HG03060 (cell line): ENCODE measurements around the gene ARL8B.
"Not testable (repeated sequence)": the region's sequence is repeated elsewhere in the genome, so short reads cannot be mapped to it uniquely, and the experiment has no call there.

Experiments used
- ATAC-seq: cut with Tn5 transposase; IDR thresholded peaks from one replicate; pipeline ENCODE4 v1.9.1; 2021; ENCODE audit warnings: low read depth, moderate number of reproducible peaks; ENCODE audit not compliant: unreplicated experiment

ARL8B gene

DNA sequence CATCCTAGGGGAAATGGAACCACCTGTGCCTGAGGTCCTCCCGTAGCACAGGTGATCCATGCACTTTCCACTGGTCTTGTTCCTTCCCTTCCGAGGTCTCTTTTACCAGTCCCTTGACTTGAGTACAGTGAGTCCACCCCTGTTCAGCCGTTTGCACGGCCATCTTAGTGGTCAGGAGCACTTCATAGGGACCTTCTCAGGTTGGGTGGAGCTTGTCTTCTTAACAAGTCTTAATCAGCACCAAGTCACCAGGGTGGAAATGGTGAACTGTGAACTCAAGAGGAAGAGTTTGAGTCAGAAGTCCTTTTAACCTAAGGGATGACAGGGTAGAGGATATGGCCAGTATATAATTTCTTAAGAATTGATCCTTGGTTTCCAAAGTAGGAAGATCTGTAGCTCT, 21.4 kb downstream of the ARL8B start:
- ATAC-seq, result no peak

- no peak for ATAC-seq
Measured at GRCh38 chr3:5144316-5144994, 22.4 kb downstream of the ARL8B start.

DNA sequence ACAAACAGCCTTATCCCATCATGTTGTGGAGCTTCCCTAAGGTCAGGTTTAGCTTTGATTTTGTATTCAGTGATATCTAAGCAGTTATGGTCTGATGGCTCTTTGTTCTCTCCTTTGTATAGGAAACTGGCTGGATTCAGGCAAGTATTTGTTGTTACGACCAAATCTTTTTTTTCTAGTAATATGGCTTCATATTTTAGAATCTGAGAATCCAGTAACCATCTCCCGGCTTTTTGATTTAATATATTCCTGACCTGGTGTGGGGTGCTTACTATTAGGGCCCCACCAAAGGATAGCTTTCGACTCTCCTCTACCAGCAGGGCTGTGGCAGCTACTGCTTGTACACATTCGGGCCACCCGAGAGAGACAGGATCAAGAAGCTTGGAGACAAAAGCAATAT, 23.0 kb downstream of the ARL8B start:
- ATAC-seq, result no peak

- not testable (repeated sequence) for ATAC-seq
Measured at GRCh38 chr3:5147152-5147551, 25.1 kb downstream of the ARL8B start.

- no peak for ATAC-seq
Measured at GRCh38 chr3:5149306-5149880, 27.3 kb downstream of the ARL8B start.

GRCh38 chr3:5151586-5151985, 29.5 kb downstream of the ARL8B start:
- no peak for ATAC-seq

DNA sequence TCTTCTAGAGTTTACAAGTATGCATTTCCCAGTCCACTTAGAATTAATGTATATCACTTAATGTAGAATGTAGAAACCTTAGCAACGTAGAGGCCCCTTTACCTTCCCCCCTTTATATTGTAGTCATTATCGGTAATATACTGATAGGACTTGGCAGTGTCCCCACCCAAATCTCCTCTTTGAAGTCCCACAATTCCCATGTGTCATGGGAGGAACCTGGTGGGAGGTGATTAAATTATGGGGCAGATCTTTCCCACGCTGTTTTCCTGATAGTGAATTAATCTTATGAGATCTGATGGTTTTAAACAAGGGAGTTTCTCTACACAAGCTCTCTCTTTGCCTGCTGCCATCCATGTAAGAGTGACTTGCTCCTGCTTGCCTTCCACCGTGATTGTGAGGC, 31.0 kb downstream of the ARL8B start:
- ATAC-seq, result no peak

- no peak for ATAC-seq
Measured at GRCh38 chr3:5155241-5155640, 33.1 kb downstream of the ARL8B start.

- no peak for ATAC-seq
Measured at GRCh38 chr3:5160321-5160720, 38.2 kb downstream of the ARL8B start.

DNA sequence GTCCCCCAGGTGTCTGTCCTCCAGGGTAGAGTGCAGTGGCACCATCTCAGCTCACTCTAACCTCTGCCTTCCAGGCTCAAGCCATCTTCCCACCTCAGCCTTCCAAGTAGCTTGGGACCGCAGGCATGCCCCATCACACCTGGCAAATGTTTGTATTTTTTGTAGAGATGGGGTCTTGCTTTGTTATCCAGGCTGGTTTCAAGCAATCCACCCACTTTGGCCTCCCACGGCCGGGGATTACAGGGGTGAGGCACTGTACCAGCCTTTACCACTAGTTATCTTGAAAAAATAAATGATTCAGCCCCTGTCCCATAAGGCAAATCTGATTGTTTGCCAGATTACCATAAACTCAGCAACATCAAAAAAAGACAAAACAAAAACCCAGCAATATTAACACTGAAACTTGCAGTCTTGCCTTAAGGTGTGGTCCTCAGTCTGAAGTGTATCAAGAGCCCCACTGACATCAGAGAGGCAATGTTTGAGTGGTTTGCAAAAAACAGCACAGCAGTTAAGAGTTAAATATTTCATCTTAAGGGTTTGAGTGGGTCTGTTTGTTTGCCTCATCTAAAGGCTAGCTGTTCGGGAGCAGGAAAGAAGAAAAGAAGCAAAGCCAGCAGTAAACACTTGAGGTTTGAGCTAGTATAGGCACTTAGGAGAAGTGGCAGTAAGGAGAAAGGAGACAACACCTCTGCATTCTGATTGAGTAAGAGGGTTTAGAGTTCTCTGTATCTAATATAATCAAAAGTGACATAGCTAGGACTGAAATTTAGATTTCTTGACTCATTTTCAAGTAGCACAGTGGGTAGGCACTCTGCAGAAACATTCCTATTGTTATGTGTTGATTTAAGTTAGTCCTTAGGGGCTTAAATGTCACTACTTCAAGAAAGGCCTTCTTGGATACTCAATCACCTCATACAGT, 39.1 kb downstream of the ARL8B start:
- ATAC-seq, result no peak

GRCh38 chr3:5162102-5162501, 40.0 kb downstream of the ARL8B start:
- ATAC-seq, result no peak

DNA sequence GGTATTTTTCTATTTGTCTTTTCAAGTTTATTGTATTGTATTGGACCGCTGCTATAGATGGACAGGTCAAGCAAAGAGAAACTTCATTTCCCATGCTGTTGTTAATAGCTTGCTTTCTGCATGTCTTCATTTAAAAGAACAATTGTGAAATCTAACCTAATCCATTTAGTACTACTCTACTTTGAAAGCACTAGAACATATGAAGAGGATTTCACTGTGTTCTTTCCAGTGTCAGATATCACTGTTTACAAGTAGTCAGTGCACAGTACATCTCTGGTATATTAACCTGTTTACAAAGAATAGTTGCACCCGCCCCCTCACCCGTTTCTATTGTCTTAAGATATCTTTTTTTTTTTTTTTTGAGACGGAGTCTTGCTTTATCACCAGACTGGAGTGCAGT, 43.6 kb downstream of the ARL8B start:
- no peak for ATAC-seq

- ATAC-seq, result no peak
Measured at GRCh38 chr3:5166846-5167245, 44.8 kb downstream of the ARL8B start.

DNA sequence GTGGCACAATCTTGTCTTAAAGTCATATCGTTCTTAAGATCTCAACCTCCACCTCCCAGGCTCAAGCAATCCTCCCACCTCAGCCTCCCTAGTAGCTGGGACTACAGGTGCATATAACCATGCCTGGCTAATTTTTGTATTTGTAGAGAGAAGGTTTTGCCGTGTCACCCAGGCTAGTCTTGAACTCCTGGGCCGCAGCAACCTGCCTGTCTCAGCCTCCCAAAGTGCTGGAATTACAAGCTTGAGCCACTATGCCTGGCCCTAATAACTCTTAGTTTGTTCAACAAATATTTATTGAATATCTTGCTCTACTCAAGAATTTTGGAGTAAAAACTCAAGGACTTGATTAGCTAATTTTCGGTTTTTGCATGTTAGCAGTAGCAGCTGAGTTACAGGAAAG, 46.0 kb downstream of the ARL8B start:
- no peak for ATAC-seq

DNA sequence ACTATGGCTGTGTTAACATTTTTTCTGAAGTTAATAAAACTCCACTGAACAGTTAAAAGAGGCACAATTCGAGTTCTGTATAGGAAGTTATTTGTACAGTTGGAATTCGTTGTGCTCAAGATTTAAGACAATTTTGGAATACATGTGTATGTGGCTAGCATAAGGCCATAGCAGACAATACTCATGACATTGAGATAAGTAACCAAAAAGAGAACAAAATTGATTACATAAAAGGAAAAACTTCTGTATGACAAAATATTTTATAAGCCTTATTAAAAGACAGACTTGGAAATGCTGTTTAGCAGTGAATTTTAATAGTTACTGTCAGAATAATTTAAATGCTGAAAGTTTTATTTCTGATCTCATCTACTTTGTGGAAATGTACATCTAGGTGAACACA, 47.7 kb downstream of the ARL8B start:
- ATAC-seq, result no peak

- ATAC-seq, result no peak
Measured at GRCh38 chr3:5170975-5171374, 48.9 kb downstream of the ARL8B start.

- ATAC-seq, result no peak
Measured at GRCh38 chr3:5172018-5172417, 49.9 kb downstream of the ARL8B start.

DNA sequence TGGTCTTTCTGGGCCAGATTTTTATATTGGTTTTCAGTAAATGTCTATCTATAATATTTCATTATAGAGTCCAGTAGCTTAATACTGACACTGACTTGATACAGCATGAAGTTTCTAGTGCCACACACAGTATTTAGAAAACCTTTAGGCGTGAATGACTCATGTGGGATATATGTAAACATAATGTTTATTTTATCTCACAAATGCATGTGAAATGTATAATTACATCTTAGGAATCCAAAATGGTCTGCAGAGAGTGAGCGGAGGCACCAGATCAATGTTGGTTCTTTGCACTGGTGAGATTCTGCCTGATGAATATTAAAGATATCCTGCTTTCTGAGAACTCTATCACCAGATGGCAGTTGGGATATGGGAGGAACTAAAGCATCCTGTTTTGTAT, 56.9 kb downstream of the ARL8B start:
- ATAC-seq, result not testable (repeated sequence)

DNA sequence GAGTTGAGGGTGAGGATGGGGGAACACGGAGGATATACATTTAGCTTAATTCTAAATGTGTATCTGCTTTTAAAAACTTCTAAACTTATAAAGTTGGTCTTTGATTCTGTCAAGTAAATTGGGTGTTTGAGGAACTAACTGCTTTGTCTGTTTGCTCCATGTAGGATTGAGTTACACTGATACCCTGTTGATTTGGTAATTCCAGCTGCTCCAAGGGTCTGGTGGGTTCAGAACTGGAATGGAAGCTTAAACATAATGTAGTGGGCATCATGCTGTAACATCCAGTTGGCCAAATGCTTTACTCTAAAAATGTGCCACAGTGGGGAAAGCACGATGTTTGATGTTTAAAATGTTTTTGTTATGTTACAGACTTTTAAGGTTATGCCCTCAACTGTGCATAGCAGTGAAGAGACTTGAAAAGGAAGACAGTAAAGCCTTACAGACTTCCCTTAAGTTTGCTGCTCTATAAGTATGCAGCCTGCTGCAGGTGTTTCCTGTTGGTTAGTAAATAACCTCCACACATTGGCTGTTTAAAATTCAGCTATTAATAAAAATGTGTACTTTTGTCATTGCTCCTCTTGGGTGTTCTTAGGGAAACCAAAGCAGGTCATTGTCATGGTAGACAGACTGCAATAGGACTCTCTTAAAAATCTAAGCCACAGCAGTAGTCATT, 59.5 kb downstream of the ARL8B start:
- peak; percentile 53 for ATAC-seq

- ATAC-seq, result not testable (repeated sequence)
Measured at GRCh38 chr3:5183714-5184113, 61.6 kb downstream of the ARL8B start.

GRCh38 chr3:5184499-5184898, 62.4 kb downstream of the ARL8B start:
- no peak for ATAC-seq
